GM19351 (cell line): Measurements from ENCODE around the gene RGS6.

ENCODE experiments used
- ATAC-seq: cut with Tn5 transposase; IDR thresholded peaks from one replicate; pipeline ENCODE4 v1.9.1; 2021; ENCODE audit warnings: mild to moderate bottlenecking, moderate library complexity; ENCODE audit not compliant: unreplicated experiment

The RGS6 gene

DNA sequence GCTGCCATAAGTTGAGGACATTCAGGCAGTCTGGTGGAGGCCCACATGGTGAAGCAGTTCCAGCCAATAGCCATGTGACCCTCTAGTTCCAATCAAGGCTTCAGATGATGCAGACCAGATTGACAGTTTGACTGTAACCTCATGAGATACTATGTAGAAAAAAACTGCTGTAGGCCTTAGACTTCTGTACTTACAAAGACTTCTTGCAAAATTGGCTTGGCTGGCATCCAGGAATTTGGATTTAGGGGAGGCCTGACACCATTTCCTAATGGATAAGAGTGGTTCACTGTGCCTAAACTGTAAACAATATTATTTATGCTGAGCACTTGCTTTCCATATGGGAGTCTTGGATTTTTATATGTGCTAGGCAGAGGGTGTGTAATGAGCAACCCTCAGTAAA lies 76.4 kb downstream of the RGS6 start:
- ATAC-seq: no peak

DNA sequence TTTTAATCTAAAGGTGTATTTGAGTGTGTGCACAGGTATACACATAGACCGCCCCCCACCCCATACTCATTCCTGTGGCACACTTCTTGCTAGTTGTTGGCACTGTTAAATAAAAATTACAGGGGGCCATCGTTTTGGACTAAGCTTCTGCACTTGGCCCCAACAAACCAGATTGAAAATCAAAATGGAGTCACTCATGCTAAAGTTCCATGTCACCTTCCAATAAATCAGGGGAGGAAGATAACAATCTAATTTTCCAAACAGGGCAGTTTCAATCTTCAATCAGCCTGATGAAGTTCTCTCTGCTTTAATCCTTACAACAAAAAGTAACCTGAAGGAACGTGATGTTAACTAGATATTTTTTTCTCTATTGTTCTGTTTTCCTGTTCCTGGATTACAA lies 78.2 kb downstream of the RGS6 start:
- no peak for ATAC-seq

DNA sequence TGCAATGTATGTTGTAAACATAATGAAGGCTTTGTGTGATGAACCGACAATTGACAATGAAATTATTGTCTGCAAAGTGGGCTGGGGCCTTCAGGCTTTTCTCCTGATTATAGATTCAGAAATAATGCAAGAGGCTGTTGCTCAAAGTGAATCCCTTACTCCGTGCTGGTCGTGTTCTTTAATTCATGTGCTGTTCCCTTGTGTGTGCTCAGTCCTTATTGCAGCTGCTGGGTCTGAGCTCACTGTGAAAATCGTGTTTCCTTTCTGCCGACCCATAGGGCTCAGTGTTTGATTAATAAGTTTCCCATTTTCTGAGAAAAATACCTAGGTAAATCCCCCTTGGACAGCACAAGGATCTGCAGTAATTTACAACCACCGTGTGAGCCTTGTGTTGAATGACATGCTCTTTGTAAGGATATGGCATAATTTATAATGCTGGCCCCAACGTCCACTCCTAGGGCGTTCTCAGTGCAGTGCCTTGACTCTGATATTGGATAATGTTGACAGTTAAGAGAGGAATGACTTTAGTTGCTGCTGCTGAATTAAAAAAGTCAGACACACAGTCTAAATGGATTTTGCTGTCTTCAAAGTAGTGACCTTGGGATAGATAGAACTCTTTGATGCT lies 81.6 kb downstream of the RGS6 start:
- ATAC-seq: no peak

DNA sequence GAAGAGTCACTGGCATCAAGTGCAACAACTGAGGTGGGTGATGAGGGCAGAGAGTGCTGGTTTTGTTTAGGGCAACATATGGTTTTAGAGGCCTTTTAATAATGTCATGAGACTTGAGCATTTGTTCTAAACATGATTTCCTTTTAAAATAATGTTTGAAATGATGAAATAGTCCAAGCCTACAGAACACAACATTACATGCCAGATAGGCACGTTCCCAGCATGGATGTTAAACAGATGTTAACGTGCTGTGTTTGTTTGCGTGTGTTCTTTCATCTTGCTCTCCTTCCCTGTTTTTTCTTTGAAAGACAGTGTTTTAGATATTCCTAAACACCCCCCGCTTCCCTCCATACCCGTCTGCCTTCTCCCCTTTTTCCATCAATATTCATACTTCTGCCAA lies 82.3 kb downstream of the RGS6 start:
- ATAC-seq: no peak

DNA sequence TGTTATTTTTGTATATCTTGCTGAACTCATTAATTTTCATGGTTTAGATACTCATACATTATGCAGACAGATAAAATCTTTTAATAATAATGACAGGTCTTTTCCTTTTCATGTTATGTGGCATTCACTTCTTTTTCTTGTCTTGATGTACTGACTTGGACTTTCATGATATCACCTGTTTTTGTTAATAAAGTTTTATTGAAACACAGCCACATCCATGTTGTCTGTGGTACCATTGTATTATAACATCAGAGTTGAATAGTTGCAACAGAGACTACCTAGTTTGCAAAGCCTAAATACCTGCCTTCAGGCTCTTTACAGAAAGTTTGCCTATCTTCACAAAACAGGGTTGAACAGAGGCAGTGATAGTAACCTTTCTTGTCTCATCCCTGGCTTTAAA lies 85.1 kb downstream of the RGS6 start:
- no peak for ATAC-seq

DNA sequence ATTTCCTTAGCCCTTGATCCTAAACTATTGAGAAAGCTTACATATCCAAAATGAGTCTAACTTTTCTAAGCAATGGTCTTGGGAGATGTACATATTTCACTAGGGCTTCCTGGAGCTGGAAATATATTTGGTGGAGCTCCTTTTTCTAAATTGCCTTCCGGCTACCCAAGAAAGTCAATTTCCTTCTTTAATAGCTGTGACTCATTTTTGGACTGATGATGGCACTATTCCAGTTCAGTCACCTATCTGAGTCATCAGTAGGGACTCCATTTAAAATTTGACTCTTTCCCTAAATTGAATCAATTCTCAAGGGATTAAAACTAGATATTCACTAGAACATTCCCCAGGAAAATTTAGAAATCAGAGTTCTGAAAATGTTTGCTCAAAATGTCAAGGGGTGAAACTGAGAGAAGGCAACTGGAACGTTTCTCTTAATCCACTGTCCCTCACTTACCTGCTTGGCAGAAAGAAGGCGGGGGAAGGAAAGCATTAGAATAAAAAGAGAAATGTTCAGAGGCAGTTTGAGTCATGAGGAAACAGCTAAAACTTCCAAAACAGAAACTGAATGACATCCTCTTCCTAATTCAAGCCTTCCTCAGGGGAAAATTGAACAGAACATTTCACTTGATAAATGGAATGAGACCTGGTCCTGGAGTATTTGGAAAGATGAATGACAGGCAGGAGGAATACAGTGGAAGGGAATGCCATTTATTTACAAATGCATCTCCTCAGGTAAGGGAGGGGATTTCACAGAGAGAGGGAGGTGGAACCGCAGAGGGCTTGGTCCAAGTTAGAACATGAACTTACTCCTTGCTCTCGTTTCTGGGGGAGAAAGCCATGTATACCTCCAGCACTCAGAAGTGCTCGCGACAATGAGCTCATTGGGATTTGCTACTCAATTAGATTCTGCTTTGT lies 91.2 kb downstream of the RGS6 start:
- ATAC-seq: no peak

DNA sequence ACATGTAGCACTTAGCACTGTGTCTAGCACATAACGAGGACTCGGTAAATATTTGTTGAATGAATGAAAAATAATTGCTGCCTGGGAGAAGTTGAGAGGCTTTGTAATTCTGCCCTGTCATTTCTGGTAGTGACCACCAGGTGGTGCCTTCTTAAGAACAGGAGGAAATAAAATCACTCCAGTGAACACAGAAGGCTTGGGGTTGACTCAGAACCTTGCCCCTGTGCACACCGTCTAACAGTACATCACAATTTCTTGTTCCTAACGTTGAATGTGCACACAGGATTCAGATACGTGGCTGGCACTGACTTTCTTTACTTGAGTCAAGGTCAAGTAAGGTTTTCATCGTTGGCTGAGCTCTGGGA lies 91.8 kb downstream of the RGS6 start:
- no peak for ATAC-seq

DNA sequence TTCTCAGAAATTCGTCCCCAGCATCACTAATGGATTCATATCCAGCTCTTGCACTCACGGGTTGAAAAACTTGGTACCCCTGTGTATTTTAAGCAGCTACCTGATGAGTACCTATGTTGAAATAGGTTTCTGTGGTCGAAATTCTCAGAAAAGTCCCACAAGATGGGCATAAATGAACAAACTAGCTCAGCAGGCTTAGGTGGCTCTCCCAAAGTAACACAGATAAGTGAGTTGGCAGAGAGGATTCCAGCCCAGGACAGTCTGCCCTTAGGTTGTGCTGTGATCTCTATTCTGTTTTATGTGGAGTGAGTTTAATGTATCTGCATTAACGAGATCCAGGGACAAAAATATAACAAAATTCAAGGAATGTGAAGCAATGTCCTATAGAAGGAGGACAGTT lies 92.3 kb downstream of the RGS6 start:
- no peak for ATAC-seq

DNA sequence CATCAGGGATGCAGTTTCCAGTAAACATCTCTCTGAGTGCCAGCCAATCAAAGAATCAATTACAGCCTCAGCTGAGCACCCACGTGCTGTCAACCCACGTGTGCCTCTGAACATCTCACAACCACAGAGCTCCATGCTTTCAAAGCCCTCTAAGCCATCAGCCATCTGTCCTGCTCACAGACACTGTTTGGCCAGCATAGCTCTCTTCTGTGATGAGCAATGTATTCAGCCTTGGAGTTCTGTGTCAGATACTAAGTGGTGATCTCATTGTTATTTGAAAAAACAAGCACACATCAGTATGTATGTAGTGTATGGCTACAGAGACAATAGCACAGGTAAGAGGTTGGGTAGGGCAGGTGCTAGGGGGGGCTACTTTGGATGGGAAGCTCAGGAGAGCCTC lies 94.3 kb downstream of the RGS6 start:
- no peak for ATAC-seq

DNA sequence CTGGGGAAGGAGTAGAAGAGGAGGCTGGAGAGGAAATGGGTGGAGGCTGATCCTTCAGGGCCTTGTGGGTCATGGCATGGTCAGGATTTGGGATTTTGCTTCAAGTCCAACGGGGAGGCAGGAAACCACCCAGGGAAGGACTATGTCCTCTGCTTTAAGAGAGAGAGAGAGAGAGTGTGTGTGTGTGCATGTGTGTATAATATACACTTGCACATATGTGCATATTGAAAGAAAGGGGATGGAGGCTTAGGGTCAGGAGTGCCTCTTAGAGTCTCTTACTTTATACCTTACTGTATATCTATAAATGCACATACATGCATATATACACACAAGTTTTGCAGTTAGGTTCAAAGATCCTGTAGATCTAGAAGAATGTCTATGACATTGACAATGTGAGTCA lies 94.8 kb downstream of the RGS6 start:
- no peak for ATAC-seq

DNA sequence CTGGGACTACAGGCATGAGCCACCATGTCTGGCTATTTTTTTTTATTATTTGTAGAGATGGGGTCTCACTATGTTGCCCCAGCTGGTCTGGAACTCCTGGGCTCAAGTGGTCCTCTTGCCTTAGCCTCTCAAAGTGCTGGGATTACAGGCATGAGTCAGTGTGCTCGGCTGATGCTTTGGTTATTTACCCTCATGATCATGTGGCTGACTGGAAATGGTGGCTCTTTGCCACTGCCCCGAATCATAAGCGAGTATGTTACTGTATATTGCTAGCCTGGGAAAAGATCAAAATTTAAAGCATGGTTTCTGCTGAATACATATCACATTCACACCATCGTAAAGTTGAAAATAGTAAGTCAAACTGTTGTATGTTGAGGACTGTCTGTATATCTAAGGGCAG lies 101.1 kb downstream of the RGS6 start:
- ATAC-seq: no peak

DNA sequence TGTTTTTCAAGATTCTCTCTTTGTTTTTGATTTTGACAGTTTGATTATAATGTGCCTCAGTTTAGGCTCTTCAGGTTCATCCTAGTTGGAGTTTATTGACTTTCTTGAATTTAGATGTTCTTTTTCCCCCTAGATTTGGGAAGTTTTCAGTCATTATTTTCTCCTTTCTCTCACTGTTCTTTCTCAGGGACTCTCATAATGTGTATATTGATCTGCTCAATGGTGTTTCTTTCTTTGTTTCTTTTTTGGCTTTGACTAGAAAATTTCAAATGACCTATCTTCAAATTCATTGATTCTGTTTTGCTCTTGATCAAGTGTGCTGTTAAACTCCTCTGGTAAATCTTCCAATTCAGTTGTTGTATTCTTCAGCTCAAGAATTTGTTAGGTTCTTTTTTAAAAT lies 108.3 kb downstream of the RGS6 start:
- ATAC-seq: no peak

DNA sequence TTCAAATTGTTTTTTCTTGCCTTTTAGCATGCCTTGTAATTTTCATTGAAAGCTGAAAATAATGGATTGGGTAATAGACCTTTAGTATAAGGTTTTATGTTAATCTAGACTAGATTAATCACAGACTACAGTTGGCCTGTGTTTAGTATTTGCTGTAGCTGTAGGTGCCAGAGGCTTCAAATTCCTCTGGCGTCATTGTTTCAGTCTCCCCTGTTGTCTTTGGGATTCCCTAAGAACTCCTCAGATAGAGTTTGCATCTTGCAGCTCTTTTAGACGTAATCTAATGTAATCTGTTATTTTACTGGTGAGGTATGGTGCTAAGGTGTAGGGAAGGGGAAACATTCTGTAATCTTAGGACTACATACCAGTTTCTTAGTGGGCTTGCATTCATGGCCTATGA lies 113.0 kb downstream of the RGS6 start:
- ATAC-seq: no peak

DNA sequence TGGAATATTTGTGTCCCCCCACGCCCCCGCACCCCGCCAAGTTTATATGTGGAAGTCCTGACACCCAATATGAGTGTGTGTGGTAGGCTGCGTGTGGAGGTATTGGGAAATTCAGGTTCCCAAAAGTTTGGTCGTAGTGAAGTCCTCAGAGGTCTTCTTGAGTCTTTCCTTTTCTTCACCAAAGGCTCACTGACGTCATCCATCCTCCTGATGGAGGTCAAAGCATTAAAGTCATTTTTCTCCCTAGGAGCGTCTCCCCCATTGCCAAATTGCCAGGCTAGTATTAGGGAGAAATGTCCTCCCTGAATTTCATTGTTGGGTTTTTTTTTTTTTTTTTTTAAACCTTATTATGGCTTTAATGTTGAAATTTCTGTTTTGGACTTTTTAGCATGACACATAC lies 113.7 kb downstream of the RGS6 start:
- ATAC-seq: no peak

DNA sequence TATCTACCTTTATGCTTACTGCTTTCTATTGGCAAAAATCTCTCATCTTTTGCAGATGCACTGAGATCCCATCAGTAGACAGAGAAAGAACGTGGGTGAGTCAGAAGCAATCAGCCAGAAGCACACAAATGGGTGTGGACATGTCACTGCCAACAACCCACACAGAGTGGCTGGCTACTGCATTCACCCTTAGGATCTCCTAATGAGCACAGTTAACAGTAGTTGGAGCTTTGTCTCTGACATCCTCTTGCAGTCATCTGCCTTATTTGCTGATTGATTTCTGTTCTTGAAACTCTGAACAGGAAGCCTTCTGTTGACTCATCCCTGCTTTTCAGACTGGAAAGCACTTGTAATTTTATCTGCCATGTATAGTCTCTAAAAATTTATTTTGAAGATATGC lies 117.2 kb downstream of the RGS6 start:
- ATAC-seq: peak; percentile 82

DNA sequence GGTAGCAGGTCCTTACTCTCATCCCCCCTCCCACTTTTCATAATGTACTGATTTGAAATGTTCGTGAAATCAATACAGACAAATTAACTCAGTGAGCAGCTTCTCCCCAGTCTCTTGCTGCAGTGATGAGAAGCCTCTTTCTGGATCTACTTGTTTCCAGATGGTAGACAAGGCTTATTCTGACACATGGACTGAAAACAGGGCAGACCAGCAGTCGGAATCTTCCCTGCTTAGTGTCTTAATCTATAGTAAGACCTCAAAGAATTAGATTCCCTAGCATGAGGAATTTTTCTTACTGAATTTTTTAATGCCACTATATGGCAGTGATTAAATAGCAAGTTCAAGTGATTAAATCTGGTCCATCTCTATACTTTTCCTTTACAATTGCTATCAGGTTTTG lies 120.1 kb downstream of the RGS6 start:
- ATAC-seq: no peak

DNA sequence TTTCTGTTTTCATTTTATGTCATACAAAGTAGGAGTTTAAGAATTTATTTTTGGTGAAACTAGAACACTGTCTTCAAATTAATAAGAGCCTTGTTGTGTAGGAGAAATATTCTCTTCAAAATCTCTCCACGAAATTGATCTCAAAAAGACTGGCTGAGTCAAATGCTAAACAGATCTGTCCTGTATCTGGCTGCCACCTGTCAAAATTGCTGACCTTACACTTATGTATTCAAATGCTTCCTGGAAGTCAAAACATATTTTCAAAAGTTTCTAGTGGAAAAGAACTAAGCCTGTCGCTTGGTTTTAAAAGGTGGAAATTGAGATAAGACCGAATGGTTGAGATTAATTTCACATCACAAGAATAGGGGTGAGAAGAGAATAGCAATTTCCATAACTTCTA lies 121.4 kb downstream of the RGS6 start:
- no peak for ATAC-seq

DNA sequence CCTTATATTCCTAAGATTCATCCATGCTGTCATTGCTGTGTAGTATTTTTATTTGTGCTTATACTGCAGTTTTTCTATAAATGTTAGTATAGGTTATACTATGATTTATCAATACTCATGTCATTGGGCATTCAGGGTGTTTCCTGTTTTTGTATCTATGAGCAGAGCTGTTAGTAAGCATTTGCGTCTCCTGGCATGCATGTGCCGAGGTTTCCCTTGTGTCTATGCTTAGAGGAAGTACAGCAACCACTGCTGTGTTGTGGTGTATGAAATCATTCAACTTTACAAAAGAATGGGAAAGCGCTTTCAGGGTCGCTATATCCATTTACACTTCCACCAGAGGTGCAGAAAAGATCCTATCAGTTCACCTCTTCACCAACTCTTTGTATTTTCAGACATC lies 122.7 kb downstream of the RGS6 start:
- ATAC-seq: no peak

DNA sequence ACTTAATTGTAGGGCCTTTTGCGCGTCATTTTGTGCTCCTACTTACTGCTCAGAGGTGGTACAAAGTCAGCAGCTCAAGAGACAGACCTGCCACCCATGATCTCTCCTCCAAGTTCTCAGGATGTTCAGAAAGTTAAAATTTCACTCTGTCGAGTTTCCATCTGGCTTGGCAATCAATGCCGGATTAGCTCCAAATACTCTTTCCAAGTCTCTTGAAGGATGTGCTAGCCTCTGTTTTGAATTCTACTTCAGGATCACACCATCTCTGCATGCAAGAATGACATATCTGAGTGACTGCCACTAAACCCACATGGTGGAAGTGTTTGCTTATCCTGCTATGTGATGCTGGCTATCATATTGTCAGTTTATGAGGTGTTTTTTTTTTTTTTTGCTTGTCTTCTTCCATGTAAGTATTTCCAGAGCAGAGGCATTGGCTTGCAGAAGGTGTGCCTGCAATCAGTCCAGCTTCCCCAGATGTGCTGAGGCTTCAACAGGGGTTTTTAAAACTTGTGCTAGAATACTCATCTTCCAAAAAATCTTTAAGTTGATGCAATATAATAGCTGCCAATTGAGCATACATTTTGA lies 125.6 kb downstream of the RGS6 start:
- ATAC-seq: no peak

DNA sequence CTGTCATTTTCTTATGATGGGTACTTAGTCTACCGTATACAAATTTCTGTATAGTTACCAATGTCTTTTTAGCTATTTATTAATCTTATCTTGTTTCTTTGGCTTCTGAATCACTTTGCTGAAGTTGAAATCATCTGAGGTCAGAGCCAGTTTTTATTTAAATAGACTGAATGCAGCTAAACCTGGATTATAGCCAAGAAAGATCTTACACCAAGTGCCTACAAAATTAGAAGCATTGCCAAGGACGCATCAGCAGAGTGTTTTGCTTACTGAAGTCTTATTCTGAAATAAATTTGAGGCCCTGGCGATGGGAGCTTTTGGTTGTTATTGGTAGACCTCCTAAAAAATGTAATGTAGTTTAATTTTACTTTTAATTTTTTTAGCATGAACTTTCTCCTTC lies 128.2 kb downstream of the RGS6 start:
- ATAC-seq: no peak

DNA sequence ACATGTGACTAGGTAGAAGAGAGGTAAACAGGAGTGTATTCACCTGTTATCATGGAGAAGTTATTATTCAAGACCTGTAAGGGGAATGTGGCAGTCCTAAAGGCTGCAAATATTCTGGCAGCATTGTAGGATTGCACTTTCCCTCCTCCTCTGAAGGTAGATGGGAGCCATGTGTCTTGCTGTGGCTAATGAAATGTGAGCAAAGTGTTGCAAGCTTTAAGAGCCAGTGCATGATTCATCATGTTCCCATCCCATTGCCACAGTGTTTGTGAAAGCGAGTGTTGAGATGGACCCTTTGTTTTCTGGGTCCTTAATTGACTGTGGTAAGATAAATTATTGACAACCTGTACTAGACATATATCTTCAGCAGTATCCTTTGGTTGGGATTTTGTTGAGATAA lies 128.7 kb downstream of the RGS6 start:
- ATAC-seq: no peak

DNA sequence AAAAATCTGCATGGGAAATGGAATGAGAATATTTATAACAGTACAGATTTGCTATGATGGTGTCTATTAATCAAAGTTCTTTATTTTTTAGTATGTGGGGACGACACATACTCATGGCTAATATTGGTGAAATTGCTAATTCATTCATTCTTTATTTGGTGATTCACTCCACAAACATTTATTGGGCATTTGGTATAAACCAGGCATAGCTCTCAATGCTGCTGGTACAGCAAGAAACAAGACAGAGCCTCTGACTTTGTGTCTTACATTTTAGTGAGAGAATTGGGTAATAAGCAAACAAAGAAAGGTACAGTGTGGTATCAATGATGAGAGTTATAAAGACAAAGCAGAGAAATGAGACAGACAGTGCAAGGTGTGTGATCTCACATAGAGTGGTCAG lies 129.5 kb downstream of the RGS6 start:
- ATAC-seq: no peak
